ENCODE measurements around the gene ZBTB32. TPM values are rescaled to one million over a fixed set of nuclear protein-coding genes. Genes with fewer than 3 reads are reported as not detected.

The ZBTB32 gene
- total RNA-seq, 2 donors from 2014 or later: 0.32 TPM; not detected in 1

DNA sequence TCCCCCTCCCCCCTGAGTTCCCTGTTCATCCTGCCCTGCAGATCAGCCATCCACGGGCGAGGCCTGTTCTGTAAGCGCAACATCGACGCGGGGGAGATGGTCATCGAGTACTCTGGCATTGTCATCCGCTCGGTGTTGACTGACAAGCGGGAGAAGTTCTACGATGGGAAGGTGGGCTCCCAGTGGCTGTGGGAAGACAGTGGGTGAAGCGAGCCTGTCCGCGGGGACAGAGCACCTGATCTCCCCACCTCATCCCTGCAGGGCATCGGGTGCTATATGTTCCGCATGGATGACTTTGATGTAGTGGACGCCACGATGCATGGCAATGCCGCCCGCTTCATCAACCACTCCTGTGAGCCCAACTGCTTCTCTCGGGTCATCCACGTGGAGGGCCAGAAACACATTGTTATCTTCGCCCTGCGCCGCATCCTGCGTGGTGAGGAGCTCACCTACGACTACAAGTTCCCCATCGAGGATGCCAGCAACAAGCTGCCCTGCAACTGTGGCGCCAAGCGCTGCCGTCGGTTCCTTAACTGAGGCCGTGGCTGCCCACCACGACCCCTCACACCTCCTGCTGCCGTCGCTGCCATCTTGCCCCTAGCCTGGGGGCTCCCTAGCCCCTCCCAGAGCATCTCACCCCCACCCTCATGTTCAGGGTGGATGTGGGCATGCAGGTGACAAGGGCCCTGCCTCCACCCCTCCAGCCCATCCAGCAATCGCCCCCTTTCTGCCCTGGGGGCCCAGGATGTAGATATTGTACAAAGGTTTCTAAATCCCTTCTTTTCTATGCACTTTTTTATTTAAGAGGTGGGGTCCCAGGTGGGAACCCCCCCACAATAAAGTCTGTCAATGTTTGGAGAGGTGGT lies 33.9 kb downstream of the ZBTB32 start:
- Histone ChIP-seq H3K9ac (ENCODE audit: low read depth in 2 of 2, low read length in 2 of 2) (no peak overlapping the region), H3K9me3 (no peaks in the 10 kb centered on the region), H3K36me3 (no peaks in the 10 kb centered on the region)

GRCh38 chr19:35738887-35739229 lies 34.5 kb downstream of the ZBTB32 start:
- H3K4me1 ChIP-seq: peaks cover 9% of the 10 kb centered on the region
- DNase-seq: no peak
- intact Hi-C loops (cut with DNase I): no loop called here
- H3K27me3 ChIP-seq: no peaks in the 10 kb centered on the region
- H3K27ac ChIP-seq: no peak overlapping the region
- H3K4me3 ChIP-seq: no peak overlapping the region
- H3K9me3 ChIP-seq: no peaks in the 10 kb centered on the region
- H3K36me3 ChIP-seq: no peaks in the 10 kb centered on the region
- TF ChIP-seq CTCF (IDR thresholded peaks at IDR 0.05): no peak
- no peak overlapping the region for H3K9ac ChIP-seq (ENCODE audit: low read depth in 2 of 2, low read length in 2 of 2)

More for the DNA sequence above, 33.9 kb downstream of the ZBTB32 start:
- no peak overlapping the region for H3K27ac ChIP-seq
- peaks cover 9% of the 10 kb centered on the region for H3K4me1 ChIP-seq
- no peak for DNase-seq
- intact Hi-C loops (cut with DNase I): no loop called here
- no peak overlapping the region for H3K4me3 ChIP-seq
- H3K27me3 ChIP-seq: no peaks in the 10 kb centered on the region
- TF ChIP-seq CTCF (IDR thresholded peaks at IDR 0.05): no peak

DNA sequence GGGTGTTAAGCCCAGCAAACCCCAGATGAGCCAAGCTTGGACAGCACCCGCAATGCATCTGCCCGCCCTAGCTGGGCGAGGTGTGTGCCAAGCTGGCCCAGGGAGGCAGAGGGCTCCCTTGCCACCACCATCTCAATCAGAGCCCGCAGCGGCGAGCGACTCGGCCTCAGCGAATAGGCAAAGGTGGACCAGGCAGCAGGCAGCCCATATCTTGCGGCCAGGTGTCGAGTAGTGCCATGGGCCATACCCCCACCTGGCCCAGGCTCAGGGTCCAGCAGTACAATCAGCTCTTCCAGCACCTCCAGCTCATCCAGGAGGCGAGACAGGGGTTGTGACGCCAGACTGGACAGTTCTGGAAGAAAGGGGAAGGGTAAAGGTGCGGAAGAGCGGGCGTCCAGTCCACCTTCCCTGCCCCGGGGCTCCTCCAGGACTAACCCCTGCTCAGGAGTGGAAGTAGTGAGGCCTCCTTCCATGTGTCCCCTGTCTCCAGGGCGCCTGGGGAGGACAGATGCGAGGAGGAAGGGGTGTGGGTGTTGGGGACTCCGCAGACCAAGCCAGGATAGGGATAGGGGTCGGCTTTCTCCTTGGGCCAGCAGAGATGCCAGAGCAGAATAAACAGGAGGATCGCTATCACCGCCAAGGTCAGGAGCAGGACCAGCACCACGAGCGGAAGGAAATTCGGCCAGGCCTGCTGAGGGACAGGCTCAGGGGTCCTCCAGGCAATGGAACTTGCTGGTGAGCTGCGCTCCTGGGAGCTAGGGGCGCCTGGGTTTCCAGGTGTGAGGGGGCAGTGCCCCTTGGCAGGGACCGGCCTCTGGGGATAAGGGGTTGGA lies 35.1 kb downstream of the ZBTB32 start:
- no peaks in the 10 kb centered on the region for H3K9me3 ChIP-seq
- TF ChIP-seq CTCF (IDR thresholded peaks at IDR 0.05): no peak
- no peak for DNase-seq
- H3K9ac ChIP-seq (ENCODE audit: low read depth in 2 of 2, low read length in 2 of 2): peak overlapping the region in 1 of 2 donors; percentile 87
- no peaks in the 10 kb centered on the region for H3K36me3 ChIP-seq
- H3K4me3 ChIP-seq: peak overlapping the region; percentile 66
- intact Hi-C loops (cut with DNase I): loop anchor here (10.0 kb wide), 1 partner anchor 195 kb away; the partner anchor contains the start of gene LRFN3
- H3K27me3 ChIP-seq: no peaks in the 10 kb centered on the region
- peak overlapping the region; percentile 90 for H3K27ac ChIP-seq
- peaks cover 9% of the 10 kb centered on the region for H3K4me1 ChIP-seq

DNA sequence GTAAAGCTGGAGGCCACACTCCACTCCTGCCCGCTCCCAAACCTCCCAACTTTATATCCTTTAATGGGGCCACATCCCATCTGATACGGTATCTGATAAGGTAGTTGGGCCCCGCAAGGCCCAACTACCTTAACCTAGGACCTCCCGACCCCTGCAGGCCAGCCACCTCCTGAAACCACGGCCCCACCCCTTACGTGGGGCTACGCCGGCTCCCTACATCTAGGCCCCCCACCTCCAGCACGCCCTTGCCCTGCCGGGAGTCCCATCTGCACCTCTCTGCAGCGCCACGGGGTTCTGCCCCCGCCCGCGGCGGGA lies 35.7 kb downstream of the ZBTB32 start:
- peak overlapping the region; percentile 90 for H3K27ac ChIP-seq
- TF ChIP-seq CTCF (IDR thresholded peaks at IDR 0.05): no peak
- peak overlapping the region; percentile 76 to 87 for H3K9ac ChIP-seq (ENCODE audit: low read depth in 2 of 2, low read length in 2 of 2)
- no peaks in the 10 kb centered on the region for H3K36me3 ChIP-seq
- no peaks in the 10 kb centered on the region for H3K9me3 ChIP-seq
- DNase-seq: no peak
- no peaks in the 10 kb centered on the region for H3K27me3 ChIP-seq
- H3K4me3 ChIP-seq: peak overlapping the region; percentile 66
- intact Hi-C loops (cut with DNase I): loop anchor here (10.0 kb wide), 1 partner anchor 195 kb away; the partner anchor contains the start of gene LRFN3
- peaks cover 9% of the 10 kb centered on the region for H3K4me1 ChIP-seq

DNA sequence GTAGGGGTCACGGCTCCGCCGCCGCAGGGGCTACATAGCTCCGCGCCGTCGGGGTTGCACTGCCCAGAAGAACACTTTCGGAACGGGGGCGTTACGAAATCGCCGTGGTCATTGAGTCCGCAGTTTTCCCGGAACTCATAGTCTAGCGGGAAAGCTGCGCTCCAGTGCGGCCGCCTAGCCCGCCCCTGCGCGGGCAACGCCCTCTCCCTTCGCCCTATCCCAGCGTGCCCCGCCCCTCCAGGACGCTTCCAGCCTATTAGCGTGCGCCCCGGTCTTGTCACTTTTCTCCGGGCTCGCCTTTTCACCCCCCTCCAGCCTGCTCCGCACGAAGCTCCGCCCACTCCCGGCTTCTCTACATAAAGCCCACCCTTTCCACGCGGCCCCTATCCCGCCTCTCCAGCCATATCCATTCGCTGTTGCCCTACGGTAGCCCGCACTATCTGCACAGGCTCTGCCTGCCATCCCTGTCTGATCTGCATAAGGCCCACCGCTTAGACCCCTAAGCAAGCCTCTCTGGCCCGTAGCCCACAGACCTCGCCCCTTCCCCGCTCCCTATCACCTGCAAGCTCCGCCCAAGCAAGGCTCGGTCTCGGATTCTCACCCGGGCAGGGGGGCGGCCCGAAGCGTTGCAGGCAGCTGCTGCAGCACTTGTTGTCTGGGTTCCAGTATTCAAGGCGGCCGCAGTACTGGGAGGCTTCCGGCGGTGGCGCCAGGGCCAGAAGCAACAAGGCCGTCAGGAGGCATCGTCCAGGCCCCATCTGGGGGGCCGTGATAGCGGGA lies 36.3 kb downstream of the ZBTB32 start:
- H3K4me3 ChIP-seq: peak overlapping the region; percentile 66
- intact Hi-C loops (cut with DNase I): loop anchor here (10.0 kb wide), 1 partner anchor 194 kb away; the partner anchor contains the start of gene LRFN3
- no peaks in the 10 kb centered on the region for H3K27me3 ChIP-seq
- no peaks in the 10 kb centered on the region for H3K36me3 ChIP-seq
- peak; percentile 99 for DNase-seq
- peak overlapping the region; percentile 76 to 87 for H3K9ac ChIP-seq (ENCODE audit: low read depth in 2 of 2, low read length in 2 of 2)
- H3K4me1 ChIP-seq: peaks cover 9% of the 10 kb centered on the region
- no peaks in the 10 kb centered on the region for H3K9me3 ChIP-seq
- peak overlapping the region; percentile 90 for H3K27ac ChIP-seq
- TF ChIP-seq CTCF (IDR thresholded peaks at IDR 0.05): no peak
